DOHH2 (cell line): ENCODE results near the gene LGI2.

ENCODE experiments used
- H3F3A ChIP-seq: fragments of 200-600 bp; sonication (generic), shearing (Covaris generic); 2 replicates; pipeline ENCODE4 v1.6.0; 2016; ENCODE audit warnings: antibody characterized with exemption, mild to moderate bottlenecking; ENCODE audit not compliant: control insufficient read depth, insufficient read depth
- H3K27ac ChIP-seq: fragments of 200-600 bp; sonication (generic); 2 replicates; pipeline ENCODE4 v1.5.1; 2014; ENCODE audit warnings: low read depth, mild to moderate bottlenecking, low read length, moderate library complexity
- H3K27me3 ChIP-seq: fragments of 200-600 bp; sonication (generic); 2 replicates; pipeline ENCODE4 v1.6.1; 2014; ENCODE audit warnings: mild to moderate bottlenecking, low read length, mixed read lengths; ENCODE audit not compliant: control insufficient read depth
- H3K36me3 ChIP-seq: fragments of 200-600 bp; sonication (generic); 2 replicates; pipeline ENCODE4 v1.6.1; 2014; ENCODE audit warnings: mild to moderate bottlenecking, low read length, moderate library complexity, mixed read lengths; ENCODE audit not compliant: control insufficient read depth
- H3K4me1 ChIP-seq: fragments of 200-600 bp; sonication (generic); 2 replicates; pipeline ENCODE4 v1.6.1; 2014; ENCODE audit warnings: mild to moderate bottlenecking, low read length, mixed read lengths; ENCODE audit not compliant: control insufficient read depth
- H3K4me2 ChIP-seq: fragments of 200-600 bp; sonication (generic); 2 replicates; pipeline ENCODE4 v1.6.0; 2014; ENCODE audit warnings: mild to moderate bottlenecking, low read length, moderate library complexity
- H3K4me3 ChIP-seq: fragments of 200-600 bp; sonication (generic); 2 replicates; pipeline ENCODE4 v1.5.1; 2014; ENCODE audit warnings: mild to moderate bottlenecking, low read length, mixed read lengths
- H3K79me2 ChIP-seq: fragments of 200-600 bp; sonication (generic); 2 replicates; pipeline ENCODE4 v1.6.1; 2014; ENCODE audit warnings: mild to moderate bottlenecking, low read length, mixed read lengths; ENCODE audit not compliant: control insufficient read depth
- H3K9me2 ChIP-seq: fragments of 200-600 bp; sonication (generic); replicated peaks from 2 replicates; pipeline ENCODE4 v1.6.1; 2014; ENCODE audit warnings: mild to moderate bottlenecking, low read length, mixed read lengths; ENCODE audit not compliant: control insufficient read depth
- H3K9me3 ChIP-seq: fragments of 200-600 bp; sonication (generic); 2 replicates; pipeline ENCODE4 v1.6.1; 2014; ENCODE audit warnings: antibody characterized with exemption, low read length, mixed read lengths; ENCODE audit not compliant: control insufficient read depth, insufficient read depth
- H4K20me1 ChIP-seq: fragments of 200-600 bp; sonication (generic); 2 replicates; pipeline ENCODE4 v1.6.0; 2014; ENCODE audit warnings: low read depth, mild to moderate bottlenecking, antibody characterized with exemption, low read length, moderate library complexity; ENCODE audit not compliant: control insufficient read depth, insufficient read depth
- EZH2phosphoT487 ChIP-seq: fragments of 200-600 bp; sonication (generic); IDR thresholded peaks from 2 replicates; pipeline ENCODE4 v1.6.1; 2017; ENCODE audit warnings: borderline replicate concordance, mild to moderate bottlenecking, antibody characterized with exemption, low read length, moderate library complexity, mixed read lengths
- TF ChIP-seq, protein P1 (sequence below): fragments of 200-600 bp; sonication (generic); IDR thresholded peaks from one replicate; pipeline ENCODE4 v1.5.1; 2014; ENCODE audit warnings: antibody characterized with exemption, mild to moderate bottlenecking, low read depth, low read length; ENCODE audit not compliant: poor library complexity, severe bottlenecking

The LGI2 gene

DNA sequence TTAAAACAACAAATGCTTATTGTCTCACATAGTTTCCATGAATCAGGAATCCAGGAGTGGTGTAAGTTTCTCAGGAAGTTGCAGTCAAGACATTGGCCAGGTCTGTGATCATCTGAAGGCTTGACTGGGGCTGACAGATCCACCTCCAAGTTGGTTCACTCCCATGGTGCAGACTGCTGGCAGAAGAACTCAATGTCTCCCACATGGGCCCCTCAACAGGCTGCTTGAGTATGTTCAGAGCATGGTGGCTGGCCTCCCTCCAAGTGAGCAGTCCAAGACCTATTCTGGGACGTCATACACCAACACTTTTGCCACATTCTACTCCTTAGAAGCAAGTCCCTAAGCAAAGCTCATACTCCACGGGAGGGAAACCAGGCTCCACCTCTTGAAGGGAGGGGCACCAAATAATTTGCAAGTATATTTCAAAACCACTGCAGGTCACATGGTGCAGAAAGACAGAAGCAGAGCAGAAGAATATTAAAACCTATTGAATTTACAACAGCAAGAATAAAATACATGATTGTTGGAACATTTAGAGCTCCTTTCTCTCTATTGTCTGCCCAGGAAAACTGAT lies 35.3 kb downstream of the LGI2 start:
- H3K4me2 ChIP-seq = no peak overlapping the region
- H3K36me3 ChIP-seq = no peaks in the 10 kb centered on the region
- H4K20me1 ChIP-seq = no peaks in the 10 kb centered on the region
- peaks cover 12% of the 10 kb centered on the region for H3K4me1 ChIP-seq
- no peak overlapping the region for H3K27ac ChIP-seq
- H3K27me3 ChIP-seq = no peaks in the 10 kb centered on the region
- TF ChIP-seq EZH2phosphoT487 = no peak
- TF ChIP-seq, protein P1, sequence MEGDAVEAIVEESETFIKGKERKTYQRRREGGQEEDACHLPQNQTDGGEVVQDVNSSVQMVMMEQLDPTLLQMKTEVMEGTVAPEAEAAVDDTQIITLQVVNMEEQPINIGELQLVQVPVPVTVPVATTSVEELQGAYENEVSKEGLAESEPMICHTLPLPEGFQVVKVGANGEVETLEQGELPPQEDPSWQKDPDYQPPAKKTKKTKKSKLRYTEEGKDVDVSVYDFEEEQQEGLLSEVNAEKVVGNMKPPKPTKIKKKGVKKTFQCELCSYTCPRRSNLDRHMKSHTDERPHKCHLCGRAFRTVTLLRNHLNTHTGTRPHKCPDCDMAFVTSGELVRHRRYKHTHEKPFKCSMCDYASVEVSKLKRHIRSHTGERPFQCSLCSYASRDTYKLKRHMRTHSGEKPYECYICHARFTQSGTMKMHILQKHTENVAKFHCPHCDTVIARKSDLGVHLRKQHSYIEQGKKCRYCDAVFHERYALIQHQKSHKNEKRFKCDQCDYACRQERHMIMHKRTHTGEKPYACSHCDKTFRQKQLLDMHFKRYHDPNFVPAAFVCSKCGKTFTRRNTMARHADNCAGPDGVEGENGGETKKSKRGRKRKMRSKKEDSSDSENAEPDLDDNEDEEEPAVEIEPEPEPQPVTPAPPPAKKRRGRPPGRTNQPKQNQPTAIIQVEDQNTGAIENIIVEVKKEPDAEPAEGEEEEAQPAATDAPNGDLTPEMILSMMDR = no peak
- H3K9me2 ChIP-seq = no peaks in the 10 kb centered on the region
- H3K4me3 ChIP-seq = no peak overlapping the region
- H3F3A ChIP-seq = no peaks in the 10 kb centered on the region
- no peaks in the 10 kb centered on the region for H3K79me2 ChIP-seq
- H3K9me3 ChIP-seq = no peaks in the 10 kb centered on the region

DNA sequence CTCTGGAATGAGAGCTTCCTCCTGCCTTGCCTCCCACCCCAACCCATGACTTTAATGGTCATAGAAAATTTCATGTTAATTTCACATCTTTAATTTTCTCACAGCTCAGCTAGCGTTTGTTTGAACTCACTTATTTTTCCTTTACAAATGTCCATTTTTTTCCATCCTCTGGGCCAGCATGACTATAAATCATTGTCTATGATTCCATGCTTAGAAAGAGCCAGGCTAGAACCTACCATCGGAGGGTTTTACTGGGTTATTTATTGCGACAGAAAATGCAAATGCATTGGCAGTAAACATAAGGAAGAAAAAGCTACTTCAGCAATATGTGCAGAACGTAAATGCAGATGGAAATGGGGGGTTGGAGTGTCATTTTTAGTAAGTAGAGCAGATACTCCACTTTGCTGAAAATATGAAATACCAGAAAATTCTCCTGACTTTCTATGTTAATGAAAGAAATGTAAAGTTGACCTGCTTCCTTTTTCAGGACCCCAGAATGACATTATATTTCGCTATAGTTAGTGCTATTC lies 37.1 kb downstream of the LGI2 start:
- Histone ChIP-seq H3K4me3 (no peak overlapping the region), H3K79me2 (no peaks in the 10 kb centered on the region), H3K9me3 (no peaks in the 10 kb centered on the region), H4K20me1 (no peaks in the 10 kb centered on the region), H3K9me2 (no peaks in the 10 kb centered on the region), H3F3A (no peaks in the 10 kb centered on the region), H3K27me3 (no peaks in the 10 kb centered on the region), H3K4me1 (no peaks in the 10 kb centered on the region), H3K36me3 (no peaks in the 10 kb centered on the region), H3K27ac (no peak overlapping the region), H3K4me2 (no peak overlapping the region)
- no peak for TF ChIP-seq EZH2phosphoT487
- TF ChIP-seq, protein P1 = no peak

DNA sequence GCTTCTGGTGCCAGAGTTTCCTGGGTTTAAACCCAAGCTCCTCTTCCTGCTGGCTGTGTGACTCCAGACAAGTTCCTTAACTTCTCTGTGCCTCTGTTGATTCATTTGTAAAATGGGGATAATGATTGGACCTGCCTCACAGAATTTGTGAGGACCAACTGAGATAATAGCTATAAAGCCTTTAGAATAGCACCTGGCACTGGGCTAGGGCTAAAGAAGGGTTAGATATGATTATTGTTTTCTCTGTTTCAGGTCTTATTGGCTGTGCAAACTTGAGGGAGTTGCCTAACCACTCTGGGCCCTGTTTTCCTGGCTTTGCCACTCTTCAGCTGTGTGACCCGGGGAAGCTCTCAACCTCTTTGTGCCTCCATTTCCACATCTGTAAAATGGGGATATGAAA lies 37.8 kb downstream of the LGI2 start:
- Histone ChIP-seq H3K9me3 (no peaks in the 10 kb centered on the region), H3K79me2 (no peaks in the 10 kb centered on the region), H3F3A (no peaks in the 10 kb centered on the region), H3K9me2 (no peaks in the 10 kb centered on the region), H3K36me3 (no peaks in the 10 kb centered on the region), H3K4me2 (no peak overlapping the region), H3K4me3 (no peak overlapping the region), H3K4me1 (no peaks in the 10 kb centered on the region), H4K20me1 (no peaks in the 10 kb centered on the region), H3K27ac (no peak overlapping the region), H3K27me3 (no peaks in the 10 kb centered on the region)
- TF ChIP-seq EZH2phosphoT487 = no peak
- TF ChIP-seq, protein P1 = no peak
